ENCODE measurements around the gene OR1F1. TPM values are rescaled to one million over a fixed set of nuclear protein-coding genes. Genes with fewer than 3 reads are reported as not detected.

The OR1F1 gene
- total RNA-seq, 1 donor from 2014 or later, result not detected

- Histone ChIP-seq H3K4me3 (peak overlapping the region in 1 of 2 donors; percentile 12), H3K27me3 (peaks cover 3% of the 10 kb centered on the region)
Observed at GRCh38 chr16:3171855-3172593, 16.0 kb upstream of the OR1F1 start.

GRCh38 chr16:3173892-3174617 lies 13.9 kb upstream of the OR1F1 start:
- intact Hi-C loops (cut with DNase I), result no loop called here
- DNase-seq (ENCODE audit: extremely low spot score in 2 of 2), result no peak
- peaks cover 3% of the 10 kb centered on the region for H3K27me3 ChIP-seq
- TF ChIP-seq POLR2A (IDR thresholded peaks at IDR 0.05), result no peak
- no peak for TF ChIP-seq CTCF (IDR thresholded peaks at IDR 0.05)
- TF ChIP-seq POLR2AphosphoS5 (IDR thresholded peaks at IDR 0.05; ENCODE audit: insufficient read depth in 1 of 2, low read depth in 1 of 2), result no peak
- no peaks in the 10 kb centered on the region for H3K9me3 ChIP-seq
- no peak overlapping the region for H3K27ac ChIP-seq
- no peaks in the 10 kb centered on the region for H3K36me3 ChIP-seq
- H3K4me3 ChIP-seq, result no peak overlapping the region
- H3K4me1 ChIP-seq, result peaks cover 24% of the 10 kb centered on the region

More at GRCh38 chr16:3171855-3172593, 16.0 kb upstream of the OR1F1 start:
- no peak for DNase-seq (ENCODE audit: extremely low spot score in 2 of 2)
- Histone ChIP-seq H3K27ac (no peak overlapping the region), H3K9me3 (no peaks in the 10 kb centered on the region), H3K4me1 (peaks cover 24% of the 10 kb centered on the region), H3K36me3 (no peaks in the 10 kb centered on the region)
- TF ChIP-seq CTCF (IDR thresholded peaks at IDR 0.05), result no peak
- no peak for TF ChIP-seq POLR2A (IDR thresholded peaks at IDR 0.05)
- TF ChIP-seq POLR2AphosphoS5 (IDR thresholded peaks at IDR 0.05; ENCODE audit: insufficient read depth in 1 of 2, low read depth in 1 of 2), result no peak
- intact Hi-C loops (cut with DNase I), result no loop called here

- Histone ChIP-seq H3K9me3 (no peaks in the 10 kb centered on the region), H3K4me1 (peaks cover 24% of the 10 kb centered on the region), H3K27ac (no peak overlapping the region), H3K36me3 (no peaks in the 10 kb centered on the region), H3K4me3 (no peak overlapping the region), H3K27me3 (peaks cover 3% of the 10 kb centered on the region)
- no peak for DNase-seq (ENCODE audit: extremely low spot score in 2 of 2)
- intact Hi-C loops (cut with DNase I), result no loop called here
- TF ChIP-seq CTCF (IDR thresholded peaks at IDR 0.05) (no peak), POLR2A (IDR thresholded peaks at IDR 0.05) (no peak), POLR2AphosphoS5 (IDR thresholded peaks at IDR 0.05; ENCODE audit: insufficient read depth in 1 of 2, low read depth in 1 of 2) (no peak)
Observed at GRCh38 chr16:3174618-3175148, 13.3 kb upstream of the OR1F1 start.

- H3K36me3 ChIP-seq, result no peaks in the 10 kb centered on the region
- peaks cover 3% of the 10 kb centered on the region for H3K27me3 ChIP-seq
- TF ChIP-seq POLR2AphosphoS5 (IDR thresholded peaks at IDR 0.05; ENCODE audit: insufficient read depth in 1 of 2, low read depth in 1 of 2), result no peak
- no peak for TF ChIP-seq CTCF (IDR thresholded peaks at IDR 0.05)
- TF ChIP-seq POLR2A (IDR thresholded peaks at IDR 0.05), result no peak
- intact Hi-C loops (cut with DNase I), result no loop called here
- H3K27ac ChIP-seq, result no peak overlapping the region
- H3K4me3 ChIP-seq, result no peak overlapping the region
- no peak for DNase-seq (ENCODE audit: extremely low spot score in 2 of 2)
- peaks cover 19% of the 10 kb centered on the region for H3K4me1 ChIP-seq
- H3K9me3 ChIP-seq, result no peaks in the 10 kb centered on the region
Observed at GRCh38 chr16:3175157-3176093, 12.6 kb upstream of the OR1F1 start.
